ENCODE results near the gene APOLD1.

Gene APOLD1

DNA sequence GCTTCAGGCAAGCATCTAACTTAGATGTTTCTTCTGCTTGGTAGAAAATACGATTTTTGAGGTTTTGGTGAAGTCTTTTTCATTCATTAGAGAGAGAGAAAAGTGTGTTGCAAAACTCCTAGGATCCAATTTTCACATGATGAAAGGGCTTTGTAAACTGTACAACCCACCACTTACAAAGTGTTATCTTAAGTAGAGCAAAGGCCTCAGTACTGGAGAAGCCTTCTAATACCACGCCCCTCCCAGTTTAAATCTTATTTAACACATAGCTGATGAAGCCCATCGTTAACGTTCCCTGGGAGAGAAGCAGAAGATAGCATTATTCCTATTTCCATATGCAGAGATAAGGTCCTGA lies 869 bp downstream of the APOLD1 start:
- DNase-seq (ENCODE audit: low read depth) = peak; percentile 66
- H3K4me3 ChIP-seq (ENCODE audit: low read depth, low read length) = peak overlapping the region; percentile 75
- TF ChIP-seq, protein P1, sequence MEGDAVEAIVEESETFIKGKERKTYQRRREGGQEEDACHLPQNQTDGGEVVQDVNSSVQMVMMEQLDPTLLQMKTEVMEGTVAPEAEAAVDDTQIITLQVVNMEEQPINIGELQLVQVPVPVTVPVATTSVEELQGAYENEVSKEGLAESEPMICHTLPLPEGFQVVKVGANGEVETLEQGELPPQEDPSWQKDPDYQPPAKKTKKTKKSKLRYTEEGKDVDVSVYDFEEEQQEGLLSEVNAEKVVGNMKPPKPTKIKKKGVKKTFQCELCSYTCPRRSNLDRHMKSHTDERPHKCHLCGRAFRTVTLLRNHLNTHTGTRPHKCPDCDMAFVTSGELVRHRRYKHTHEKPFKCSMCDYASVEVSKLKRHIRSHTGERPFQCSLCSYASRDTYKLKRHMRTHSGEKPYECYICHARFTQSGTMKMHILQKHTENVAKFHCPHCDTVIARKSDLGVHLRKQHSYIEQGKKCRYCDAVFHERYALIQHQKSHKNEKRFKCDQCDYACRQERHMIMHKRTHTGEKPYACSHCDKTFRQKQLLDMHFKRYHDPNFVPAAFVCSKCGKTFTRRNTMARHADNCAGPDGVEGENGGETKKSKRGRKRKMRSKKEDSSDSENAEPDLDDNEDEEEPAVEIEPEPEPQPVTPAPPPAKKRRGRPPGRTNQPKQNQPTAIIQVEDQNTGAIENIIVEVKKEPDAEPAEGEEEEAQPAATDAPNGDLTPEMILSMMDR (conservative IDR thresholded peaks at IDR 0.05; ENCODE audit: low read depth, low read length) = no peak

DNA sequence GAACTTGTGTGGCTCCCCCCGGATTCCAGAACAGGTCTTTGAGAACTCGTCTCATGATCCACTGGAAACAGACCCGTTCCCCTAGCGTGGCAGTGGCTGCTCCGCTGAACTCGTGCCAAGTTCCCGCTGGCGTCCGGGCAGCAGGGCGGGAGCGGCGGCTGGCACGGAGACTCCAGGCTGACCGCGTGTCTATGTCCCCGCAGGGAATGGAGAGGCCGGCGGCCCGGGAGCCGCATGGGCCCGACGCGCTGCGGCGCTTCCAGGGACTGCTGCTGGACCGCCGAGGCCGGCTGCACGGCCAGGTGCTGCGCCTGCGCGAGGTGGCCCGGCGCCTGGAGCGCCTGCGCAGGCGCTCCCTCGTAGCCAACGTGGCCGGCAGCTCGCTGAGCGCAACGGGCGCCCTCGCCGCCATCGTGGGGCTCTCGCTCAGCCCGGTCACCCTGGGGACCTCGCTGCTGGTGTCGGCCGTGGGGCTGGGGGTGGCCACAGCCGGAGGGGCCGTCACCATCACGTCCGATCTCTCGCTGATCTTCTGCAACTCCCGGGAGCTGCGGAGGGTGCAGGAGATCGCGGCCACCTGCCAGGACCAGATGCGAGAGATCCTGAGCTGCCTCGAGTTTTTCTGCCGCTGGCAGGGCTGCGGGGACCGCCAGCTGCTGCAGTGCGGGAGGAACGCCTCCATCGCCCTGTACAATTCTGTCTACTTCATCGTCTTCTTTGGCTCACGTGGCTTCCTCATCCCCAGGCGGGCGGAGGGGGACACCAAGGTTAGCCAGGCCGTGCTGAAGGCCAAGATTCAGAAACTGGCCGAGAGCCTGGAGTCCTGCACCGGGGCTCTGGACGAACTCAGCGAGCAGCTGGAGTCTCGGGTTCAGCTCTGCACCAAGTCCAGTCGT lies 1.5 kb downstream of the APOLD1 start:
- peak; percentile 87 for DNase-seq (ENCODE audit: low read depth)
- peak overlapping the region; percentile 75 for H3K4me3 ChIP-seq (ENCODE audit: low read depth, low read length)
- TF ChIP-seq, protein P1 (conservative IDR thresholded peaks at IDR 0.05; ENCODE audit: low read depth, low read length) = no peak

DNA sequence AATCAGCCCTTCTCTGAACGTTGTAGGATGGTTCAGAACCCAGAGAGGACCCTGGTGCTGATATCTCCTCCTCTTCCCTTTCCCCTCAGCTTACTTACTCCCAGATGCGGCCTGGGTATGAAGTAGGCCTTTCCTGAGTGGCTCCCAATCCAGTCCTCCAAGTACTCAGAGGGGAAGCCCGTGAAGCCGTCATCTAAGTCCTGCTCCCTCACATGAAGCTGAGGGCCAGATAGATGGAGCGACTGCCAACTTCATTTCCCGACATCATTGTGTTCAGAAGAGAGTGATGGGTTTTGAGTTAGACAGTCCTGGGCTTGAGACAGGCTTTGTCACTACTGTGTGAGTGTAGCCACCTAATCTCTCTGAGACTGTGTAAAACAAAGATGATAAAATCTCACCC lies 2.7 kb downstream of the APOLD1 start:
- no peak for DNase-seq (ENCODE audit: low read depth)
- TF ChIP-seq, protein P1 (conservative IDR thresholded peaks at IDR 0.05; ENCODE audit: low read depth, low read length) = no peak
- H3K4me3 ChIP-seq (ENCODE audit: low read depth, low read length) = no peak overlapping the region

- H3K4me3 ChIP-seq (ENCODE audit: low read depth, low read length) = no peak overlapping the region
- DNase-seq (ENCODE audit: low read depth) = peak; percentile 84
- TF ChIP-seq, protein P1 (conservative IDR thresholded peaks at IDR 0.05; ENCODE audit: low read depth, low read length) = peak; percentile 76
These were observed 3.4 kb downstream of the APOLD1 start for GRCh38 chr12:12788675-12789368.

- DNase-seq (ENCODE audit: low read depth) = no peak
- no peak overlapping the region for H3K4me3 ChIP-seq (ENCODE audit: low read depth, low read length)
- TF ChIP-seq, protein P1 (conservative IDR thresholded peaks at IDR 0.05; ENCODE audit: low read depth, low read length) = no peak
These were observed 5.5 kb downstream of the APOLD1 start for GRCh38 chr12:12790956-12791355.

DNA sequence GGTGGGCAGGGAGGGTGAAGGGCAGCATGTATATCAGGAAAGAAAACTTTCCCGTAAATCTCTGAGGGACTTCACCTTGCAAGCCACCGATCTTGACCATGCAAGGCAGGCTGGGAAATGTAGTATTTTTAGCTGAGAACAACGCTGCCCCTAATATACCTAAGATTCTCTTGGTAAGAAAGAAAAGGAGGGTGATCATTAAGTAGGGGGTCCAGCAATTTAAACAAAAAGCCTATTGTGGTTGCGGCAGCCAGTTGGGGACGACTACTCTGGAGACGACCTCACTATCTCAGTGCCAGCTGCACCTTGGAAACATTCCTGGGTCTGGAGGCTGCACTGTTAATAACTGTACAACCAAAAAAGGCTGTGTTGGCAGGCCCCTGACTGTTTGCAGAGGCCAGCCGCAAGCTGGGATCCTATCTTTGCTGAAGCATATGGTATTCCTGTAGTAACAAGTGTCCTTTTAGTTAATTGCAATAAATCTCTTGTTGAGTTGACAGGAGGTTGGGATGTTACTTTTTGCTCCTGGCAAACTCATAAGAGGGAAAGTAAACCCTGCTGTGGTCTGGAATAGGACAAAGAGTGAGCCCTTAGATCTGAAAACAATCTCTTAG lies 6.4 kb downstream of the APOLD1 start:
- TF ChIP-seq, protein P1 (conservative IDR thresholded peaks at IDR 0.05; ENCODE audit: low read depth, low read length) = no peak
- peak overlapping the region; percentile 30 for H3K4me3 ChIP-seq (ENCODE audit: low read depth, low read length)
- DNase-seq (ENCODE audit: low read depth) = peak; percentile 27

Data from choroid plexus epithelial cell (primary cell).